H1 (cell line): Measurements from ENCODE around the gene ZSCAN20. TPM values are rescaled to one million over a fixed set of nuclear protein-coding genes. Genes with fewer than 3 reads are reported as not detected.

Experiments
- CTCF ChIA-PET: fragments of 300-600 bp; sonication (Branson Sonifier 250); formaldehyde crosslinking; loops from one replicate; lab custom pipeline; 2021; ENCODE audit not compliant: partially characterized antibody; lab: Charles Lee
- POLR2A ChIA-PET: fragments of 300-600 bp; sonication (Branson Sonifier 250); formaldehyde crosslinking; loops from one replicate; lab custom pipeline; 2021; ENCODE audit warnings: inconsistent platforms; ENCODE audit not compliant: partially characterized antibody; lab: Charles Lee
- DNase-seq, 2 experiments: peaks; one replicate each; pipeline versions ENCODE4 v3.0.0 to v3.0.0-alpha.2; 2010 to 2022; ENCODE audit warnings: low spot score in 2 of 2, low read depth in 1 of 2, mixed read lengths in 1 of 2
- FAIRE-seq: peaks from 2 replicates; lab custom pipeline; 2011; peaks lifted over from hg19 to GRCh38; lab: Jason Lieb, UNC
- H2AFZ ChIP-seq: 2 replicates; pipeline ENCODE4 v1.8.1; 2012; ENCODE audit warnings: low read length, inconsistent platforms
- H2AK5ac ChIP-seq: 2 replicates; pipeline ENCODE4 v1.6.1; 2013; ENCODE audit warnings: low read depth, low read length
- H2BK120ac ChIP-seq: replicated peaks from 2 replicates; pipeline ENCODE3; 2013; ENCODE audit warnings: low read depth, low read length, inconsistent platforms
- H2BK12ac ChIP-seq: 2 replicates; pipeline ENCODE4 v1.6.1; 2013; ENCODE audit warnings: low read depth, low read length
- H2BK15ac ChIP-seq: 2 replicates; pipeline ENCODE4 v1.6.1; 2013; ENCODE audit warnings: low read length
- H2BK20ac ChIP-seq: 2 replicates; pipeline ENCODE4 v1.6.1; 2013; ENCODE audit warnings: low read length
- H2BK5ac ChIP-seq: 2 replicates; pipeline ENCODE4 v1.6.1; 2013; ENCODE audit warnings: low read depth, low read length
- H3K14ac ChIP-seq: 2 replicates; pipeline ENCODE4 v1.6.1; 2013; ENCODE audit warnings: inconsistent platforms; ENCODE audit not compliant: insufficient read length
- H3K18ac ChIP-seq: 2 replicates; pipeline ENCODE4 v1.6.1; 2013; ENCODE audit warnings: low read length; ENCODE audit errors: extremely low read depth
- H3K23ac ChIP-seq: 2 replicates; pipeline ENCODE4 v1.6.1; 2013; ENCODE audit warnings: inconsistent platforms; ENCODE audit not compliant: insufficient read length
- H3K23me2 ChIP-seq: 2 replicates; pipeline ENCODE4 v1.6.1; 2013; ENCODE audit warnings: low read depth, low read length
- H3K27ac ChIP-seq: 2 replicates; pipeline ENCODE4 v1.6.1; 2011; ENCODE audit warnings: low read depth, low read length, inconsistent platforms
- H3K27me3 ChIP-seq, 4 experiments: replicated peaks in 1 of 4; 1 replicate in 1 of 4; 2 replicates in 3 of 4; pipeline versions ENCODE4 v1.6.1 to v1.8.1; 2011 to 2013; ENCODE audit warnings: low read length in 3 of 4, mild to moderate bottlenecking in 3 of 4, inconsistent platforms in 2 of 4, mixed read lengths in 2 of 4, moderate library complexity in 1 of 4; ENCODE audit not compliant: control insufficient read depth in 3 of 4, insufficient read depth in 3 of 4; ENCODE audit errors: extremely low read depth in 1 of 4
- H3K36me3 ChIP-seq, 4 experiments: 2 replicates each; pipeline versions ENCODE4 v1.6.1 to v1.8.1; 2011 to 2013; ENCODE audit warnings: mild to moderate bottlenecking in 4 of 4, low read length in 3 of 4, moderate library complexity in 2 of 4, control low read depth in 1 of 4, inconsistent platforms in 1 of 4; ENCODE audit not compliant: insufficient read depth in 4 of 4, control insufficient read depth in 2 of 4
- H3K4ac ChIP-seq: replicated peaks from 2 replicates; pipeline ENCODE3; 2013; ENCODE audit warnings: low read length, low read depth, mixed read lengths, inconsistent platforms; ENCODE audit not compliant: insufficient read length
- H3K4me1 ChIP-seq, 4 experiments: replicated peaks in 1 of 4; 1 replicate in 1 of 4; 2 replicates in 3 of 4; pipeline versions ENCODE4 v1.6.1 to v1.8.1; 2011 to 2013; ENCODE audit warnings: low read length in 3 of 4, inconsistent platforms in 2 of 4, mixed read lengths in 1 of 4; ENCODE audit not compliant: insufficient read depth in 4 of 4, control insufficient read depth in 3 of 4
- H3K4me2 ChIP-seq, 2 experiments: 2 replicates each; pipeline versions ENCODE4 v1.6.1 to v1.8.1; 2011 to 2013; ENCODE audit warnings: low read depth in 2 of 2, low read length in 2 of 2, control low read depth in 1 of 2, inconsistent platforms in 1 of 2, mild to moderate bottlenecking in 1 of 2; ENCODE audit not compliant: insufficient read depth in 1 of 2
- H3K4me3 ChIP-seq, 4 experiments: fragments of 200-600, 300-600 bp in 1 of 4; sonication (generic), shearing (Covaris generic), sonication (Bioruptor Twin) in 1 of 4; 2 replicates each; pipeline versions ENCODE4 v1.5.1 to v1.8.1; 2011 to 2016; ENCODE audit warnings: low read length in 4 of 4, low read depth in 3 of 4, control low read depth in 2 of 4, inconsistent platforms in 2 of 4, mild to moderate bottlenecking in 2 of 4, mixed read lengths in 1 of 4, moderate library complexity in 1 of 4; ENCODE audit not compliant: insufficient read depth in 2 of 4; ENCODE audit errors: extremely low read depth in 1 of 4
- H3K56ac ChIP-seq: replicated peaks from 2 replicates; pipeline ENCODE3; 2013; ENCODE audit warnings: low read depth, mild to moderate bottlenecking, mixed read lengths, low read length, inconsistent platforms; ENCODE audit not compliant: insufficient read length
- H3K79me1 ChIP-seq: 2 replicates; pipeline ENCODE4 v1.6.1; 2013; ENCODE audit warnings: low read depth, low read length, control low read depth
- H3K79me2 ChIP-seq, 2 experiments: 2 replicates each; pipeline versions ENCODE4 v1.6.1 to v1.8.1; 2012 to 2013; ENCODE audit warnings: low read length in 2 of 2, mild to moderate bottlenecking in 2 of 2, inconsistent platforms in 1 of 2; ENCODE audit not compliant: insufficient read depth in 2 of 2, control insufficient read depth in 1 of 2
- H3K9ac ChIP-seq, 4 experiments: replicated peaks in 1 of 4; 1 replicate in 1 of 4; 2 replicates in 3 of 4; pipeline versions ENCODE4 v1.6.1 to v1.8.1; 2011 to 2013; ENCODE audit warnings: low read depth in 3 of 4, low read length in 3 of 4, control low read depth in 2 of 4, mild to moderate bottlenecking in 2 of 4, moderate library complexity in 2 of 4, inconsistent platforms in 1 of 4; ENCODE audit errors: extremely low read depth in 1 of 4
- H3K9me3 ChIP-seq, 2 experiments: 2 replicates each; pipeline versions ENCODE4 v1.6.1 to v1.8.1; 2012 to 2013; ENCODE audit warnings: mild to moderate bottlenecking in 2 of 2, moderate library complexity in 2 of 2, control low read depth in 1 of 2, inconsistent platforms in 1 of 2, low read depth in 1 of 2, low read length in 1 of 2, mixed read lengths in 1 of 2; ENCODE audit not compliant: insufficient read depth in 2 of 2
- H4K20me1 ChIP-seq, 2 experiments: replicated peaks in 1 of 2; 2 replicates each; pipeline versions ENCODE3 to v1.8.1; 2011 to 2013; ENCODE audit warnings: inconsistent platforms in 2 of 2, low read length in 2 of 2, mild to moderate bottlenecking in 1 of 2; ENCODE audit not compliant: insufficient read depth in 2 of 2, control insufficient read depth in 1 of 2
- H4K5ac ChIP-seq: 2 replicates; pipeline ENCODE4 v1.6.1; 2013; ENCODE audit warnings: low read length, low read depth, mixed read lengths, inconsistent platforms; ENCODE audit not compliant: insufficient read length
- H4K8ac ChIP-seq: 2 replicates; pipeline ENCODE4 v1.8.0; 2013; ENCODE audit warnings: mild to moderate bottlenecking, moderate library complexity, low read length, inconsistent platforms; ENCODE audit not compliant: insufficient read depth; ENCODE audit errors: extremely low read depth
- H4K91ac ChIP-seq: replicated peaks from 2 replicates; pipeline ENCODE3; 2013; ENCODE audit warnings: low read length, mixed read lengths, inconsistent platforms; ENCODE audit not compliant: insufficient read length
- ASH2L ChIP-seq: fragments of 200-600, 300-600 bp; sonication (generic); IDR thresholded peaks from one replicate; pipeline ENCODE4 v1.7.1; 2017; ENCODE audit warnings: low read length
- BACH1 ChIP-seq: IDR thresholded peaks from 2 replicates; pipeline ENCODE4 v1.6.1; 2012; ENCODE audit warnings: low read length, improper control_type of control experiment
- CBX8 ChIP-seq: fragments of 300-800, 300-1000 bp; sonication (generic); IDR thresholded peaks from 2 replicates; pipeline ENCODE4 v1.7.1; 2016; ENCODE audit warnings: low read depth, low read length, borderline replicate concordance
- CHD2 ChIP-seq: IDR thresholded peaks from 2 replicates; pipeline ENCODE4 v1.6.1; 2012; ENCODE audit warnings: low read length, improper control_type of control experiment
- GTF2F1 ChIP-seq: IDR thresholded peaks from 2 replicates; pipeline ENCODE4 v1.6.1; 2012; ENCODE audit warnings: low read depth, low read length, improper control_type of control experiment, borderline replicate concordance
- JUND ChIP-seq: IDR thresholded peaks from 2 replicates; pipeline ENCODE4 v1.6.1; 2011; ENCODE audit warnings: mild to moderate bottlenecking, improper control_type of control experiment, low read length
- KDM4A ChIP-seq: IDR thresholded peaks from one replicate; pipeline ENCODE4 v1.7.1; 2012; ENCODE audit warnings: low read depth, mild to moderate bottlenecking, moderate library complexity, low read length, inconsistent platforms; ENCODE audit not compliant: severe bottlenecking
- RBBP5 ChIP-seq: IDR thresholded peaks from 2 replicates; pipeline ENCODE4 v1.7.1; 2012; ENCODE audit warnings: low read depth, mild to moderate bottlenecking, inconsistent platforms, low read length, moderate library complexity, borderline replicate concordance
- SP4 ChIP-seq: IDR thresholded peaks from 2 replicates; pipeline ENCODE4 v1.6.1; 2012; ENCODE audit warnings: low read length, inconsistent platforms
- SUZ12 ChIP-seq: fragments of 200-600 bp; sonication (generic); IDR thresholded peaks from 2 replicates; pipeline ENCODE4 v1.6.1; 2012; ENCODE audit warnings: mild to moderate bottlenecking, inconsistent platforms, low read length, moderate library complexity, mixed read lengths
- TBP ChIP-seq: IDR thresholded peaks from 2 replicates; pipeline ENCODE4 v1.6.1; 2011; ENCODE audit warnings: low read depth, low read length, improper control_type of control experiment
- WGBS, 2 experiments: shearing (Covaris generic) in 1 of 2; methylation state at CpG; one replicate each; pipeline versions ENCODE4 v1.1.6 to v1.1.7; 2013 to 2015; ENCODE audit warnings: low lambda C conversion rate in 2 of 2, mixed read lengths in 2 of 2, inconsistent platforms in 1 of 2, low coverage in 1 of 2, missing lambda C conversion rate in 1 of 2; ENCODE audit not compliant: insufficient replicate concordance in 2 of 2, insufficient coverage in 1 of 2, insufficient read length in 1 of 2; ENCODE audit errors: extremely low coverage in 1 of 2, missing lambda C conversion rate in 1 of 2; 5-methylcytosine and 5-hydroxymethylcytosine counted together
- polyA plus RNA-seq, 7 experiments: library from polyadenylated mRNA; depleted of rRNA in 3 of 7; stranded (reverse) in 5 of 7; unstranded in 2 of 7; fragments of >200 nt in 5 of 7; fragments of 200-250 nt in 2 of 7; gene quantifications; 1 replicate in 5 of 7; 2 replicates in 1 of 7; 4 replicates in 1 of 7; pipeline versions ENCODE4 v1.2.1 to v1.2.3, GENCODE V29; 2011 to 2013; ENCODE audit warnings: missing spikeins in 2 of 7, mixed read lengths in 2 of 7
- total RNA-seq: library from RNA; stranded (reverse); fragmentation: NEBNext Ultra II Directional; extraction: Animal tissue kit (Norgen Biotek cat#: 25700); gene quantifications from 2 replicates; pipeline ENCODE4 v1.2.1, GENCODE V29; 2021

The ZSCAN20 gene
- total and polyA plus RNA-seq, 2 of the 8 experiments (the other 6 are each of a cell fraction or from before 2014, with no cell fraction given), result 0.70 to 3.4 TPM

GRCh38 chr1:33429856-33430691 is 42.4 kb upstream of the ZSCAN20 start:
- H3K79me2 ChIP-seq, result no peaks in the 10 kb centered on the region
- no peak overlapping the region for H2BK120ac ChIP-seq
- no peaks in the 10 kb centered on the region for H4K20me1 ChIP-seq
- H3K4me1 ChIP-seq, result peaks cover 0 to 19% (median 4%) of the 10 kb centered on the region in 4 experiments
- no peaks in the 10 kb centered on the region for H3K9me3 ChIP-seq
- H3K36me3 ChIP-seq, result no peaks in the 10 kb centered on the region
- no peak overlapping the region for H3K18ac ChIP-seq
- H2BK15ac ChIP-seq, result no peak overlapping the region
- H3K9ac ChIP-seq, result no peak overlapping the region
- no peak overlapping the region for H4K5ac ChIP-seq
- peaks cover 0 to 22% (median 14%) of the 10 kb centered on the region in 4 experiments; a peak in 5 of 7 replicates for H3K27me3 ChIP-seq
- no peak overlapping the region for H2BK20ac ChIP-seq
- no peak for FAIRE-seq
- no peaks in the 10 kb centered on the region; the same call in 1 of the 2 replicates for H3K79me1 ChIP-seq
- H3K23me2 ChIP-seq, result peaks cover 5% of the 10 kb centered on the region; the same call in 1 of the 2 replicates
- H3K27ac ChIP-seq, result no peak overlapping the region
- peak overlapping the region; percentile 55 to 66 (median 64) for H3K4me3 ChIP-seq
- H3K14ac ChIP-seq, result no peak overlapping the region
- H3K4me2 ChIP-seq, result peak overlapping the region; percentile 81 to 89
- no peak overlapping the region for H3K4ac ChIP-seq
- H4K91ac ChIP-seq, result no peak overlapping the region
- no peak overlapping the region for H2BK5ac ChIP-seq
- no peak overlapping the region for H2AK5ac ChIP-seq
- H2AFZ ChIP-seq, result no peak overlapping the region
- H2BK12ac ChIP-seq, result no peak overlapping the region
- CTCF ChIA-PET, result interaction anchor here (0.7 to 0.8 kb wide), 3 partner anchors 50 to 246 kb away, joined by 3 to 4 read pairs (median 3); no protein-coding TSS in a partner anchor
- WGBS, 2 experiments, result 5% methylated on average over 52 of the region's 54 CpGs; no CpG with 5 or more reads in 1 of the 2 experiments
- POLR2A ChIA-PET, result interaction anchor here (2.4 kb wide), 1 partner anchor 9 kb away, joined by 9 read pairs; no protein-coding TSS in a partner anchor
- no peak overlapping the region for H3K56ac ChIP-seq
- H4K8ac ChIP-seq, result no peak overlapping the region
- DNase-seq, result peak in 1 of 2 experiments; percentile 62
- no peak overlapping the region for H3K23ac ChIP-seq
- TF ChIP-seq GTF2F1 (no peak), SUZ12 (peak; percentile 47), ASH2L (peak; percentile 34), RBBP5 (no peak), BACH1 (no peak), KDM4A (peak; percentile 56), SP4 (no peak), CHD2 (peak; percentile 7; the same call in 1 of the 2 replicates), JUND (no peak), TBP (no peak), CBX8 (no peak)
